CD4-positive, alpha-beta T cell treated with Interferon alpha-2 for 1 hour (primary cell): ENCODE measurements around the gene MAML2.

Experiments
- DNase-seq, 2 donors: peaks; one replicate each; pipeline ENCODE4 v3.0.0-alpha.2; 2020 to 2022

MAML2 gene

GRCh38 chr11:96088914-96089313 is 254.1 kb downstream of the MAML2 start:
- no peak for DNase-seq

DNA sequence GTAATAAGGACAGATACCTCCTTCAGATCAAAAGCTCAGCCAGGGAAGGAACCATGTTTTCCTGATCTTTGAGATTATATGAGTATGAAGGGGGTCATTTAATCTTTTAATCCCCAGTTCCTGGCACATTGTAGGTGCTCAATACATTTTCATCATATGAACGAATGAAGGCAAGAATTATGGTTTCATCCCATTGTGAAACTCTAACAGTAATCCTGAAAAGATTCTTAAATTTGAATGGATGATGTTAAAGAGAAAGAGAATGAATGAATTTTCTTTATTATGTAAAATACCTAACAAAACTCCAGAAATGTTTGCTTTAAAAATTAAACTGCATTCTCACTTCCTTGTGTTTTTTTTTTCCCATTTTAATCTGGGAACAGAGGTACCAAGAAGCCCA is 256.9 kb downstream of the MAML2 start:
- DNase-seq: no peak

- DNase-seq: no peak
These were observed 257.6 kb downstream of the MAML2 start for GRCh38 chr11:96085319-96085930.

GRCh38 chr11:96084610-96085318 is 258.2 kb downstream of the MAML2 start:
- no peak for DNase-seq

GRCh38 chr11:96082936-96083335 is 260.1 kb downstream of the MAML2 start:
- DNase-seq: no peak

GRCh38 chr11:96082002-96082899 is 260.7 kb downstream of the MAML2 start:
- no peak for DNase-seq

DNA sequence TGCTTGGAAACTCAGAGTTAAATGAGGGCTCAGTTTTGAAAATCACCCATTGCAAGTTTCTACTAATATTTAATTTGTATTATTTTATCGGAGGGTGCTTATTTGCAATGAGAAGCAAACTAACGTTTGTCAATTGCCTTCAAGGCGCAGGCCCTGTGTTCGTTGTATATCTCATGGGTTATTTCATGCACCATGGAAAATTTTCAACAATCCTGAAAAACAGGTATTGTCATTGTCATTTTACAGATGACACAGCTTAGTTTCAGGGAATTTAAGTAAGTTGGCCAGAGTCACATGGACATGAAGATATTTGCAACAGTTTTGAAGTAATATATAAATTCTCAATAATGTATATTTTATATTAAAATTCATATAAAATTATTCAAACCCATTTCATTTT is 261.4 kb downstream of the MAML2 start:
- DNase-seq: no peak

- no peak for DNase-seq
These were observed 263.3 kb downstream of the MAML2 start for GRCh38 chr11:96079691-96080090.

DNA sequence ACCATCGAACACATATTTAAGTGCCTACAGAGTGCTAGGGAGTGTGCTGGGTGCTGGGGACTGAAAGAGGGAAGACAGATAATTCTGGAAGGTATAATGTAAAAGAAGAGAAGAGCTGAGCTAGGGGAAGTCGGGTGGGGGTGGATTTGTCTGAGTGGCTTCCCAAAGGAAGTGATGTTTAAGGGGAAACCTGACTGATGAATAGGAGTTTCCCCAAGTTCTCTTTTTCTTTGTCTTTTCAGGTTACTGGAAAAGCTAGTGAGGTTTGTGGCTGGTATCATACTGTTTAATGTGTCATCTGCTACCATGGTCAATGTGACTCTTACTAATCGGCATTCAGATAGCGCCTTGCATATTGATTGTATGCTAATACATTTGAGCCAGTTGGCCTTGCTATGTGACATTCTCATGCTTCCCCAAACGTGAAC is 267.4 kb downstream of the MAML2 start:
- peak in 1 of 2 donors; percentile 22 for DNase-seq

DNA sequence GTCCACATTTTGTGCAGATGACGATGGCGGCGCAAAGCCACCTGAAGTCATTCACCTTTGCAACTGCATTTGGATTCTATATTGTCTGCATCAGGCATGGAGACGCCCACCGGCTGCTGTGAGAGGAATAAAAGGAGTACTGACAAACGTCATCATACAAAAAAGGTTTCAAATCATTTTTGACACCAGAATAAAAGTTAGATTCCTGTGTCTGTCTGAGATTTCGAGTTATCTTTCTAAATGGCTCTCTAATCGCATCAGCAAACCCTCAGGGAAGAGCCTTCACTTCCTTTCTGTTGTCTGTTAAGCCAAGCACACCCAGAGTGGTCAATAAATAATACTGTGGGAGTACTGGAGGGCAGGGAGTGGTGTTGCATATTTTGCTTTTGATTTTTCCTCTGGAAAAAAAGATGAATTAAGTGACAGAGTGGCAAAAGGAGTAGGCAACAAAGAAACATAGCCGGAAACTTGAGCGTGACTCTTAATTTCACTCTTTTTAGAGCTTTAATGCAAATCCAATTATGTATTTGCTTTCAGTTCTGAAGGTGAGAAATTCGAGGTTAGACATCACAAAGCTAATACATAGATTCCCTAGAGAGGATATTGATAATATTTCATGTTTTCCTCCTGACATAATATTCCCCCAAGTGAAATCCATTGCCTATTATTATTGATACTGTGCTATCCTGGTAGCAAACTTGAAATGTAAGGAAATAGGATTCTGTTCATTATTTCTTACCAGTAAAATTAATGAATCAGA is 268.3 kb downstream of the MAML2 start:
- no peak for DNase-seq

DNA sequence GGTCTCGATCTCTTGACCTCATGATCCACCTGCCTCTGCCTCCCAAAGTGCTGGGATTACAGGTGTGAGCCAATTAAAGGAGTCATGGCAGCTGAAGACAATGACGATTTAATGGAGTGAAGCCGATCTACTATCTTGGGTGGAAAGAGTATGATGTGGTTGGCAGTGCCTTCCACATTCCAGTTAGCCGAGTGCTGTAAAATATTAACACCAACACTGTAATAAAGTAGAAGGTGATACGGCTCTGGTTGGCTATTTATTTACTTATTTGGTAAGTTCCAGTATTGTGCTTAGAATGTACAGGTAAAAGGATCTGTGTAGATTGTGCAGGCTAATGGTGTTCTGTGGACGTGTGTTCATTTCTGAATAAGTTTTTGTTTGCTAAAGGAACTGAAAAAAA is 269.5 kb downstream of the MAML2 start:
- no peak for DNase-seq

DNA sequence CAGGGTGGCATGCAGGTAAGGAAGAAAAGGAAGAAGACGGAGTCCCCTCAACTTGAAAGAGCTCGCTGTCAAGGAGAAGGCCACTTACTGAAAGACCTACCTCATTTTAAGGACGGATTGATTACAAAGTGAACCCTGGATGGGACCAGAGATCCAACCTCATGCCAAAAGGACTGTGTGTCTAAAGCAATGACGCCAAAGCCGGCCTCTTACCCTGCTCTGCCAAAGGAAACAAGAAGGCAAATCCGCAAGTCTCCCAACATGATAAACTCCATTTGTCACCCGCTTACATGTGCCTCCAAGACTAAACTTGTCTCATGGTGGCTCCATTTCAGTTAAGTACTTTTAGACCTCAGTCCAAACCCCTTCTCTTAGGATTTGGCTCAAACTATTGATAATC is 270.4 kb downstream of the MAML2 start:
- no peak for DNase-seq

GRCh38 chr11:96070453-96070852 is 272.5 kb downstream of the MAML2 start:
- no peak for DNase-seq

DNA sequence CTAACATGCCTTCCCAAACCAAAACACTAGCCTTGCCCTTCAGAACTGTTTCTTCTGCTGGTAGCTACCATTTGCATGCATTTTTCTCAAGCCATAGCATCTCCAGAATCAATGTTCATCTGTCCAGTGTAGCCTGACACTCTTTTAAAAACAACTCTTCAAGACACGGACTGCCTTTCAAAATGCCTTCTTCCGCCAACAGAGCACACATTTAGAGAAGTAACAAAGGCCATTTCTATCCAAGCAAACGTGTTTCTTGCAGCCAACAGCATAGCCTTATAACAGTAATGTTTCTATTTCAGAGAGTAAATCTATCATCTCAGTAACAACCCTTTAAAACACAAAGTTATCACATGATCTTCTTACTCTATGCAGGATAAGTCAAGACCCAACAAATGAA is 275.8 kb downstream of the MAML2 start:
- no peak for DNase-seq

DNA sequence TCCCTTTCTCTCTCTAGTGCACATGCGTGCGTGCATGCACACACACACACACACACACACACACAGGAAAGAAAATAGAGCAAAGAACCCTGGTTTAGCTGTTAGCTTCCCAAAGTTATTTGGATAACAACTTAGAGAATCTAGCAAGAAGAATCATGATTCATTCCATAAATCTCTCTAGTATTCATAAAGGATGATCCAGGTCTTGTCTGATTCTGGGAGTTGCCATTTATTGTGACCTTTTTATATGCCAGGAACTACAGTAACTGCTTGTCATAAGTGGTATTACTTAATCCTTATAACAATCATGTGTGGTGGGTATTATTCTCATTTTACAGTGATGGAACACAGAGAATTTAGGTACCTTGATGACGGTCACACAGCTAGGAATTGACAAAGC is 277.6 kb downstream of the MAML2 start:
- DNase-seq: no peak

GRCh38 chr11:96063886-96064285 is 279.1 kb downstream of the MAML2 start:
- no peak for DNase-seq

- no peak for DNase-seq
These were observed 279.9 kb downstream of the MAML2 start for GRCh38 chr11:96063053-96063452.

DNA sequence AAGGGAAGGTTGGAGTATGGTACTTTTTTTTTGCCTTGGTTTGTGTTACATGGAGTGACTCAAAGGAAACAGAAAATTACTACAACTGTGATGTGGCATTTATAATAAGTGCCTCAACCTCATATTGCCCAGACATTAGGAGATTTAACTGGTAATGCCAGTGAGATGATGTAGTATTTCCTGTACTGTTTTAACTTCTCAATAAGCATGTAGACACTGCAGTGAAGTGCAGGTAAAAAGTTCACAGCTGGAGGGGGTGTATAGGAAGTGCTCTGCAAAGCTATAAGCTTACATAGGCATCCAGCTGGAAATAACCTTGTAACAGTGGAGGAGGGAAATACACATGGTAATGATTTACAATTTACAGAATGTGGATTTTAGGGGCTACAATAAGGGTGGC is 280.9 kb downstream of the MAML2 start:
- DNase-seq: peak in 1 of 2 donors; percentile 45

DNA sequence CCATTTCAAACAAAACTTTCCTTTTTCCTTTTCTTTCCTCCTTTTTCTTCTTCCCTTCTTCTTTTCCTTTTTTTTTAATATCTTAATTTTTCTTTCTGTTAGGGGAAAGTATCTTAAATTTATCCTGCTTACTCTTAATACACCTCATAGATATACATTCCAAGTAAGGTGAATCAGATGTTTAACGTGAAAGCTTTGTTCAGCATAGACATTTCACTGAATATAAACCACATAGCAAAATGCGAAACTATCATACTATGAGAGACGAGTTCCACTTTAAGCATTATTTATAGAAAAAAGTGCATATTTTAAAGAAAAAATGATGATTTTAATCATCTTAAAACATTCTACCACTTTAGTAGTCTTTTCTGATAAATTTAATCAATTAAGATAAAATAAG is 281.3 kb downstream of the MAML2 start:
- no peak for DNase-seq

- no peak for DNase-seq
These were observed 281.9 kb downstream of the MAML2 start for GRCh38 chr11:96061069-96061468.

DNA sequence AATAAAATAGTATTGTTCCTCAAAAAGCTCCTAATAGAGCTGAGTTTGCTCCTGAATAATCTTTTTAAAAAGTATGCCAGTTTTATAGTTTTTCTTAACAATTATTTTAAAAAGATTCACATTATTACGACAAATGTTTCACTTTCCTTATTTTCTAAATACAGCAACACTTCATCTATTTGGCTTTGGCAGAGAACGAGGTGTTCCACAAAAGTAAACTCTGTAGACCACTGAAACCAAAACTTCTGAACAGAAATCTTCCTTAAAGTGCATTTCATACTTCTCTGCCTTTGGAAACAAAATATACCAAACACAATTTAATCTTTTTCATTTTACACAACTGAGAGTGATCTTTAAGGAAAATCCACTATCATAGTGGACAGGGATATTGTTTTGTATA is 285.5 kb downstream of the MAML2 start:
- no peak for DNase-seq

DNA sequence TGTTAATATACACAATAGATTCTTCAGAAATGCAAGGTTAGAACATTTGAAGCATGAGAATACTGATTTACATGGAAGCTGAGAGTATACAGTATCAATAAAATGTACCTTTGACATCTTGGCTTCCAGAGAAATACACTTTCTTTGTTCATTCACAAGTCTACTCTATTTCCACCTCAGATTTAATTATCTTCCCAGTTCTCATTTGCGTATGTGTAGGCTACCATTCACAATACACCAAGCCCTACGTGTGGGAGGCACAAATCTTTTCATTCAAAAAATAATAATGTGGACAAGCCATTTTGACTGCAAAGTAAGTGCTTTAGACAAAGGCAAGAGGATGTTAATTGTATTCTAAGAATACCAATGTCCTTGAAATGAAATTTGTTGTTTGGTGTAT is 286.4 kb downstream of the MAML2 start:
- DNase-seq: no peak
